H9 (cell line): Measurements from ENCODE around the gene ALG9. TPM values are rescaled to one million over a fixed set of nuclear protein-coding genes. Genes with fewer than 3 reads are reported as not detected.

Experiments used
- DNase-seq: peaks from one replicate; pipeline ENCODE4 v3.0.0-alpha.2; 2017
- H2AFZ ChIP-seq: one replicate; pipeline ENCODE4 v1.6.1; 2013; ENCODE audit warnings: mild to moderate bottlenecking, low read length, control low read depth, moderate library complexity
- H2AK5ac ChIP-seq: 2 replicates; pipeline ENCODE4 v1.6.1; 2013; ENCODE audit warnings: low read length, control low read depth, mixed read lengths; ENCODE audit not compliant: insufficient read length
- H2BK120ac ChIP-seq: one replicate; pipeline ENCODE4 v1.6.1; 2013; ENCODE audit warnings: low read depth, mild to moderate bottlenecking, low read length, control low read depth, inconsistent platforms; ENCODE audit not compliant: poor library complexity, severe bottlenecking
- H2BK12ac ChIP-seq: 2 replicates; pipeline ENCODE4 v1.6.1; 2013; ENCODE audit warnings: low read length, control low read depth, mixed read lengths, low read depth; ENCODE audit not compliant: insufficient read length
- H2BK15ac ChIP-seq: 2 replicates; pipeline ENCODE4 v1.6.1; 2013; ENCODE audit warnings: low read depth, low read length, control low read depth
- H2BK20ac ChIP-seq: one replicate; pipeline ENCODE4 v1.6.1; 2013; ENCODE audit warnings: low read depth, mild to moderate bottlenecking, low read length, control low read depth, inconsistent platforms; ENCODE audit not compliant: poor library complexity, severe bottlenecking
- H2BK5ac ChIP-seq: 2 replicates; pipeline ENCODE4 v1.6.1; 2013; ENCODE audit warnings: low read length, control low read depth, mixed read lengths; ENCODE audit not compliant: insufficient read length
- H3K14ac ChIP-seq: 2 replicates; pipeline ENCODE4 v1.6.1; 2013; ENCODE audit warnings: low read length, control low read depth; ENCODE audit not compliant: insufficient read depth
- H3K18ac ChIP-seq: 2 replicates; pipeline ENCODE4 v1.6.1; 2013; ENCODE audit warnings: low read depth, mild to moderate bottlenecking, mixed read lengths, low read length, control low read depth; ENCODE audit not compliant: insufficient read length
- H3K23ac ChIP-seq: 2 replicates; pipeline ENCODE4 v1.6.1; 2013; ENCODE audit warnings: low read length, control low read depth, mixed read lengths, low read depth; ENCODE audit not compliant: insufficient read length
- H3K23me2 ChIP-seq: 2 replicates; pipeline ENCODE4 v1.6.1; 2013; ENCODE audit warnings: low read depth, mild to moderate bottlenecking, mixed read lengths, low read length, control low read depth; ENCODE audit not compliant: insufficient read length, poor library complexity, severe bottlenecking
- H3K27ac ChIP-seq: 2 replicates; pipeline ENCODE4 v1.5.1; 2013; ENCODE audit warnings: low read length, control low read depth, mixed read lengths, low read depth; ENCODE audit not compliant: insufficient read length
- H3K27me3 ChIP-seq: 2 replicates; pipeline ENCODE4 v1.6.1; 2013; ENCODE audit warnings: low read length, control low read depth, inconsistent platforms; ENCODE audit not compliant: insufficient read depth
- H3K4ac ChIP-seq: 2 replicates; pipeline ENCODE4 v1.6.1; 2013; ENCODE audit warnings: low read depth, mild to moderate bottlenecking, control low read depth, inconsistent platforms, low read length, moderate library complexity
- H3K4me1 ChIP-seq: 2 replicates; pipeline ENCODE4 v1.6.1; 2013; ENCODE audit warnings: low read length, control low read depth, inconsistent platforms; ENCODE audit not compliant: insufficient read depth
- H3K4me2 ChIP-seq: 2 replicates; pipeline ENCODE4 v1.6.1; 2013; ENCODE audit warnings: low read length, control low read depth, mixed read lengths; ENCODE audit not compliant: insufficient read length, insufficient read depth
- H3K56ac ChIP-seq: 2 replicates; pipeline ENCODE4 v1.6.1; 2013; ENCODE audit warnings: low read depth, mild to moderate bottlenecking, mixed read lengths, low read length, control low read depth; ENCODE audit not compliant: insufficient read length
- H3K79me1 ChIP-seq: 2 replicates; pipeline ENCODE4 v1.6.1; 2013; ENCODE audit warnings: low read depth, mild to moderate bottlenecking, moderate library complexity, low read length, control low read depth, inconsistent platforms; ENCODE audit not compliant: insufficient read depth, poor library complexity, severe bottlenecking
- H3K79me2 ChIP-seq: 2 replicates; pipeline ENCODE4 v1.6.1; 2013; ENCODE audit warnings: low read length, control low read depth, inconsistent platforms; ENCODE audit not compliant: insufficient read depth
- H3K9ac ChIP-seq: 2 replicates; pipeline ENCODE4 v1.6.1; 2013; ENCODE audit warnings: low read length, control low read depth, mixed read lengths; ENCODE audit not compliant: insufficient read length; ENCODE audit errors: extremely low read depth
- H3K9me3 ChIP-seq: one replicate; pipeline ENCODE4 v1.6.1; 2013; ENCODE audit warnings: low read depth, low read length, inconsistent platforms; ENCODE audit not compliant: control insufficient read depth
- H3T11ph ChIP-seq: one replicate; pipeline ENCODE4 v1.6.1; 2013; ENCODE audit warnings: mild to moderate bottlenecking, low read length, control low read depth, inconsistent platforms
- H4K20me1 ChIP-seq: one replicate; pipeline ENCODE4 v1.6.1; 2013; ENCODE audit not compliant: control insufficient read depth, insufficient read length, insufficient read depth
- H4K5ac ChIP-seq: 2 replicates; pipeline ENCODE4 v1.6.1; 2013; ENCODE audit warnings: low read depth, mild to moderate bottlenecking, mixed read lengths, low read length, control low read depth; ENCODE audit not compliant: insufficient read length
- H4K8ac ChIP-seq: replicated peaks from 2 replicates; pipeline ENCODE4 v1.6.1; 2013; ENCODE audit warnings: low read length, control low read depth, mixed read lengths, low read depth; ENCODE audit not compliant: insufficient read length
- H4K91ac ChIP-seq: 2 replicates; pipeline ENCODE4 v1.6.1; 2013; ENCODE audit warnings: low read depth, mild to moderate bottlenecking, moderate library complexity, mixed read lengths, low read length, control low read depth; ENCODE audit not compliant: insufficient read length
- H3K27ac Mint-ChIP-seq, 3 experiments: 2 replicates in 2 of 3; 3 replicates in 1 of 3; pipeline ENCODE4 v1.8.0; 2020 to 2021; ENCODE audit warnings: mixed read lengths in 3 of 3, mild to moderate bottlenecking in 1 of 3, moderate library complexity in 1 of 3
- H3K27me3 Mint-ChIP-seq: 2 replicates; pipeline ENCODE4 v1.8.0; 2021; ENCODE audit warnings: low read depth, mild to moderate bottlenecking, moderate library complexity, mixed read lengths
- H3K36me3 Mint-ChIP-seq, 3 experiments: 2 replicates in 2 of 3; 3 replicates in 1 of 3; pipeline ENCODE4 v1.8.0; 2020 to 2021; ENCODE audit warnings: low read depth in 3 of 3, mixed read lengths in 3 of 3; ENCODE audit not compliant: insufficient read depth in 1 of 3
- H3K4me1 Mint-ChIP-seq, 2 experiments: 2 replicates each; pipeline ENCODE4 v1.8.0; 2020; ENCODE audit warnings: mixed read lengths in 2 of 2
- H3K4me3 Mint-ChIP-seq, 2 experiments: 2 replicates in 1 of 2; 3 replicates in 1 of 2; pipeline ENCODE4 v1.8.0; 2020 to 2021; ENCODE audit warnings: mild to moderate bottlenecking in 2 of 2, mixed read lengths in 2 of 2, moderate library complexity in 1 of 2
- H3K9me3 Mint-ChIP-seq, 2 experiments: 2 replicates in 1 of 2; 3 replicates in 1 of 2; pipeline ENCODE4 v1.8.0; 2020; ENCODE audit warnings: mild to moderate bottlenecking in 2 of 2, mixed read lengths in 2 of 2, moderate library complexity in 1 of 2
- WGBS: extraction: QIAGEN DNeasy Blood & Tissue Kit; methylation state at CpG from one replicate; pipeline ENCODE4 v1.1.7; 2013; ENCODE audit warnings: missing lambda C conversion rate, low lambda C conversion rate, mixed read lengths; ENCODE audit not compliant: insufficient read length; ENCODE audit errors: extremely low coverage; 5-methylcytosine and 5-hydroxymethylcytosine counted together
- total RNA-seq: library from RNA; stranded (reverse); gene quantifications from 2 replicates; pipeline ENCODE4 v1.2.1, GENCODE V29; 2021
- TF ChIP-seq, protein P1 (sequence below): fragments of 200-600 bp; sonication (generic); conservative IDR thresholded peaks from 3 replicates; pipeline ENCODE4 v1.8.0; 2021; ENCODE audit warnings: antibody characterized with exemption, mild to moderate bottlenecking

The ALG9 gene
- total RNA-seq, 1 experiment from 2014 or later, result 26.0 TPM

DNA sequence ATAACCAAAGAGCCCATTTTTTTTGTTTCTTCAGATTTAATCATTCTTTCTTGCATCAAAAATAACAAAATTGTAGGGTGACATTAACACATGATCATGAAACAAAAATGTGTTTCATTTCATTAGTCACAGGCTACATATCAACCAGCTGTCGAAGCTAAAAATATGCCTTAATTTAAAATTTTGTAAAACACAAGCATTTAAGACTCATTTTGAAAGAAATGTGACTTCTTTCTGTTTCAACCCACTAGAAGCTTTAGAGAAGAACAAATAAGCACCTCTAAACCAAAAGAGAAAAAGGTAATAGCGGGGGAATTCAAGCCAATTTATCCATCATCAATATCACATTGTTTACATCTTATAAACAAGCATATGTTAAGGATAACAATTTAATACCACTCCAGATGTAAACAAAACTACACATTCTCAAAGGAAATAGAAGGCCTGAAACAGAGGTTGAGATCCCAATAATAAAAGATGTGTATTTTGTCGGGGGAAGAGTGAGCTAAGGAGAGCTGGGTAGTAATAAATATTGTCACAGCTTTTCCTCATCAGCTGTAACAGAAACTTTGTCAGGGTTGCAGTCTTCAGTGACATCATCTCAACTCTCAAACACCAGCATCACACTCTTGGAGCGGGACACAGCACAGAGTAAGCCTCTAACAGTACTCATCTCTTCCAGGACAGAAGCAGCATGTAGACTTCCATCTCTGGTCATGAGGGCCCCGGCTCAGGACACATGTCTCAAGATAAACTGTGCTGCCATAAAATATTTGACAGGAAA is 42.0 kb downstream of the ALG9 start:
- Histone ChIP-seq H4K5ac (no peak overlapping the region), H3K56ac (no peak overlapping the region), H3K23ac (no peak overlapping the region), H3K27me3 (no peaks in the 10 kb centered on the region), H3K23me2 (no peaks in the 10 kb centered on the region), H2BK20ac (no peak overlapping the region), H3K79me1 (no peaks in the 10 kb centered on the region), H3K9me3 (no peaks in the 10 kb centered on the region), H3K27ac (no peak overlapping the region), H3K4ac (no peak overlapping the region), H4K20me1 (no peaks in the 10 kb centered on the region), H3T11ph (no peak overlapping the region), H3K9ac (no peak overlapping the region), H2BK12ac (no peak overlapping the region), H2BK5ac (no peak overlapping the region), H2BK120ac (no peak overlapping the region), H3K4me2 (no peak overlapping the region), H2AFZ (no peak overlapping the region), H3K4me1 (no peaks in the 10 kb centered on the region), H2AK5ac (no peak overlapping the region), H4K91ac (no peak overlapping the region), H4K8ac (no peak overlapping the region), H3K14ac (no peak overlapping the region), H3K79me2 (no peaks in the 10 kb centered on the region), H2BK15ac (no peak overlapping the region), H3K18ac (no peak overlapping the region)
- Mint-ChIP-seq H3K27me3 (no peaks in the 10 kb centered on the region), H3K27ac (peak overlapping the region in 1 of 3 experiments; percentile 10; a peak in 1 of 7 replicates), H3K4me1 (peaks cover 9 to 13% of the 10 kb centered on the region in 2 experiments), H3K9me3 (no peaks in the 10 kb centered on the region), H3K36me3 (peaks cover 0 to 2% (median 0%) of the 10 kb centered on the region in 3 experiments; a peak in 3 of 7 replicates), H3K4me3 (no peak overlapping the region)
- no peak for DNase-seq
- no CpG with 5 or more reads among the region's 5 CpGs for WGBS
- TF ChIP-seq, protein P1, sequence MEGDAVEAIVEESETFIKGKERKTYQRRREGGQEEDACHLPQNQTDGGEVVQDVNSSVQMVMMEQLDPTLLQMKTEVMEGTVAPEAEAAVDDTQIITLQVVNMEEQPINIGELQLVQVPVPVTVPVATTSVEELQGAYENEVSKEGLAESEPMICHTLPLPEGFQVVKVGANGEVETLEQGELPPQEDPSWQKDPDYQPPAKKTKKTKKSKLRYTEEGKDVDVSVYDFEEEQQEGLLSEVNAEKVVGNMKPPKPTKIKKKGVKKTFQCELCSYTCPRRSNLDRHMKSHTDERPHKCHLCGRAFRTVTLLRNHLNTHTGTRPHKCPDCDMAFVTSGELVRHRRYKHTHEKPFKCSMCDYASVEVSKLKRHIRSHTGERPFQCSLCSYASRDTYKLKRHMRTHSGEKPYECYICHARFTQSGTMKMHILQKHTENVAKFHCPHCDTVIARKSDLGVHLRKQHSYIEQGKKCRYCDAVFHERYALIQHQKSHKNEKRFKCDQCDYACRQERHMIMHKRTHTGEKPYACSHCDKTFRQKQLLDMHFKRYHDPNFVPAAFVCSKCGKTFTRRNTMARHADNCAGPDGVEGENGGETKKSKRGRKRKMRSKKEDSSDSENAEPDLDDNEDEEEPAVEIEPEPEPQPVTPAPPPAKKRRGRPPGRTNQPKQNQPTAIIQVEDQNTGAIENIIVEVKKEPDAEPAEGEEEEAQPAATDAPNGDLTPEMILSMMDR, result no peak
